Prostate gland (tissue), 2 donors: ENCODE measurements around the gene CEP76.

Experiments
- CTCF ChIP-seq, 4 experiments: fragments of 200-600 bp in 2 of 4; fragments of 450-650 bp in 2 of 4; sonication (generic) in 2 of 4; IDR thresholded peaks; 1 replicate in 3 of 4; 2 replicates in 1 of 4; pipeline ENCODE4 v1.5.1; 2016 to 2019; ENCODE audit warnings: antibody characterized with exemption in 4 of 4, mild to moderate bottlenecking in 2 of 4, moderate library complexity in 2 of 4
- POLR2AphosphoS5 ChIP-seq: sonication (generic); formaldehyde crosslinking; IDR thresholded peaks from one replicate; pipeline ENCODE4 v1.6.1; 2017; ENCODE audit warnings: antibody characterized with exemption

- TF ChIP-seq CTCF (IDR thresholded peaks at IDR 0.05) (no peak), POLR2AphosphoS5 (no peak)
Observed at GRCh38 chr18:12703096-12703567, 609 bp upstream of the CEP76 start.
